BLaER1 treated with 17β-estradiol and CSF1 and Interleukin-3, amounts not matched to agents 10 nM and 100 nM (cell line): ENCODE results near the gene ZNF440.
A peak's percentile ranks its signal among the peaks of the same experiment; 100 is the strongest.
"Not testable (repeated sequence)": the region's sequence is repeated elsewhere in the genome, so short reads cannot be mapped to it uniquely, and the experiment has no call there.

Experiments
- H3K27ac ChIP-seq, 11 experiments: shearing (Covaris generic); formaldehyde crosslinking; 2 replicates each; pipeline ENCODE4 v1.8.1; 2022
- H3K27me3 ChIP-seq, 11 experiments: shearing (Covaris generic); formaldehyde crosslinking; 2 replicates each; pipeline ENCODE4 v1.8.1; 2022
- H3K36me3 ChIP-seq, 11 experiments: shearing (Covaris generic); formaldehyde crosslinking; 2 replicates each; pipeline ENCODE4 v1.8.1; 2022
- H3K4me1 ChIP-seq, 10 experiments: shearing (Covaris generic); formaldehyde crosslinking; 2 replicates each; pipeline ENCODE4 v1.8.1; 2022
- H3K4me2 ChIP-seq, 11 experiments: shearing (Covaris generic); formaldehyde crosslinking; 2 replicates each; pipeline ENCODE4 v1.8.1; 2022
- H3K4me3 ChIP-seq, 10 experiments: shearing (Covaris generic); formaldehyde crosslinking; 2 replicates each; pipeline ENCODE4 v1.8.1; 2022
- H3K9ac ChIP-seq, 11 experiments: shearing (Covaris generic); formaldehyde crosslinking; 2 replicates each; pipeline ENCODE4 v1.8.1; 2022
- H3K9me3 ChIP-seq, 11 experiments: shearing (Covaris generic); formaldehyde crosslinking; replicated peaks in 1 of 11; 2 replicates each; pipeline ENCODE4 v1.8.1; 2022
- H4K20me1 ChIP-seq, 11 experiments: shearing (Covaris generic); formaldehyde crosslinking; 2 replicates each; pipeline ENCODE4 v1.8.1; 2022
- Cebpa-rat ChIP-seq, 11 experiments: shearing (Covaris generic); IDR thresholded peaks; 2 replicates each; pipeline ENCODE4 v1.8.1; 2022

Gene ZNF440

GRCh38 chr19:11868188-11868587 lies 54.1 kb downstream of the ZNF440 start:
- peaks cover 93 to 100% (median 99%) of the 10 kb centered on the region in 11 experiments for H3K36me3 ChIP-seq
- peak overlapping the region; percentile 11 to 45 (median 33); a peak in 18 of 20 replicates for H3K4me3 ChIP-seq
- no peaks in the 10 kb centered on the region for H3K4me1 ChIP-seq
- peaks cover 99 to 100% (median 100%) of the 10 kb centered on the region in 11 experiments for H3K9me3 ChIP-seq
- H3K4me2 ChIP-seq: no peak overlapping the region
- no peak for TF ChIP-seq Cebpa-rat (IDR thresholded peaks at IDR 0.05)
- H3K27me3 ChIP-seq: no peaks in the 10 kb centered on the region
- no peaks in the 10 kb centered on the region for H4K20me1 ChIP-seq
- H3K27ac ChIP-seq: no peak overlapping the region
- H3K9ac ChIP-seq: no peak overlapping the region

- peaks cover 0 to 4% (median under 1%) of the 10 kb centered on the region in 10 experiments; a peak in 7 of 20 replicates for H3K4me1 ChIP-seq
- no peak overlapping the region for H3K4me2 ChIP-seq
- no peaks in the 10 kb centered on the region for H3K27me3 ChIP-seq
- no peak for TF ChIP-seq Cebpa-rat (IDR thresholded peaks at IDR 0.05)
- H3K9me3 ChIP-seq: peaks cover 55 to 60% (median 57%) of the 10 kb centered on the region in 11 experiments
- no peak overlapping the region for H3K4me3 ChIP-seq
- peaks cover 49 to 59% (median 55%) of the 10 kb centered on the region in 11 experiments for H3K36me3 ChIP-seq
- H4K20me1 ChIP-seq: no peaks in the 10 kb centered on the region; a peak in 1 of 22 replicates
- no peak overlapping the region for H3K9ac ChIP-seq
- H3K27ac ChIP-seq: no peak overlapping the region
Observed at GRCh38 chr19:11872624-11873023, 58.6 kb downstream of the ZNF440 start.

- no peaks in the 10 kb centered on the region for H3K27me3 ChIP-seq
- peaks cover 37 to 47% (median 43%) of the 10 kb centered on the region in 11 experiments for H3K36me3 ChIP-seq
- H3K9me3 ChIP-seq: peaks cover 44 to 51% (median 47%) of the 10 kb centered on the region in 11 experiments
- no peak for TF ChIP-seq Cebpa-rat (IDR thresholded peaks at IDR 0.05)
- no peaks in the 10 kb centered on the region; a peak in 2 of 22 replicates for H4K20me1 ChIP-seq
- H3K9ac ChIP-seq: no peak overlapping the region
- H3K4me3 ChIP-seq: no peak overlapping the region
- H3K4me1 ChIP-seq: peaks cover 0 to 12% (median 2%) of the 10 kb centered on the region in 10 experiments; a peak in 8 of 20 replicates
- H3K4me2 ChIP-seq: no peak overlapping the region
- H3K27ac ChIP-seq: no peak overlapping the region
Observed at GRCh38 chr19:11873762-11874161, 59.7 kb downstream of the ZNF440 start.

- H3K27ac ChIP-seq, H3K36me3 ChIP-seq, H3K9ac ChIP-seq, H3K4me2 ChIP-seq, H4K20me1 ChIP-seq, H3K27me3 ChIP-seq: not testable (repeated sequence)
- peaks cover 21 to 27% (median 24%) of the 10 kb centered on the region in 11 experiments for H3K9me3 ChIP-seq
- peaks cover 0 to 15% (median 2%) of the 10 kb centered on the region in 10 experiments; a peak in 8 of 20 replicates for H3K4me1 ChIP-seq
- peak overlapping the region in 1 of 10 experiments; percentile 28; a peak in 1 of 20 replicates for H3K4me3 ChIP-seq
Observed at GRCh38 chr19:11879687-11880266, 65.7 kb downstream of the ZNF440 start.

- no peaks in the 10 kb centered on the region; a peak in 1 of 22 replicates for H3K36me3 ChIP-seq
- H3K4me1 ChIP-seq: peaks cover 0 to 15% (median 2%) of the 10 kb centered on the region in 10 experiments; a peak in 8 of 20 replicates
- H4K20me1 ChIP-seq: no peaks in the 10 kb centered on the region; a peak in 2 of 22 replicates
- no peak overlapping the region for H3K4me2 ChIP-seq
- no peak for TF ChIP-seq Cebpa-rat (IDR thresholded peaks at IDR 0.05)
- H3K27ac ChIP-seq: no peak overlapping the region
- H3K9ac ChIP-seq: no peak overlapping the region
- H3K27me3 ChIP-seq: no peaks in the 10 kb centered on the region
- no peak overlapping the region for H3K4me3 ChIP-seq
- H3K9me3 ChIP-seq: peaks cover 21 to 31% (median 25%) of the 10 kb centered on the region in 11 experiments
Observed at GRCh38 chr19:11880598-11880997, 66.5 kb downstream of the ZNF440 start.

- Histone ChIP-seq H3K4me3 (no peak overlapping the region), H4K20me1 (no peaks in the 10 kb centered on the region; a peak in 2 of 22 replicates), H3K27me3 (no peaks in the 10 kb centered on the region), H3K4me2 (peak overlapping the region in 2 of 11 experiments; percentile 23 to 50; a peak in 1 of 22 replicates), H3K36me3 (no peaks in the 10 kb centered on the region; a peak in 1 of 22 replicates), H3K9ac (no peak overlapping the region), H3K9me3 (peaks cover 23 to 38% (median 27%) of the 10 kb centered on the region in 11 experiments), H3K4me1 (peaks cover 0 to 15% (median 2%) of the 10 kb centered on the region in 10 experiments; a peak in 8 of 20 replicates), H3K27ac (no peak overlapping the region)
- no peak for TF ChIP-seq Cebpa-rat (IDR thresholded peaks at IDR 0.05)
Observed at GRCh38 chr19:11881151-11881800, 67.2 kb downstream of the ZNF440 start.

GRCh38 chr19:11882606-11883005 lies 68.5 kb downstream of the ZNF440 start:
- H3K27me3 ChIP-seq: no peaks in the 10 kb centered on the region

More at GRCh38 chr19:11882606-11883005, 68.5 kb downstream of the ZNF440 start:
- Histone ChIP-seq H3K9me3 (peaks cover 24 to 45% (median 33%) of the 10 kb centered on the region in 11 experiments), H4K20me1 (no peaks in the 10 kb centered on the region; a peak in 2 of 22 replicates), H3K36me3 (no peaks in the 10 kb centered on the region; a peak in 1 of 22 replicates), H3K4me1 (peaks cover 7 to 19% (median 9%) of the 10 kb centered on the region in 10 experiments; a peak in 16 of 20 replicates), H3K9ac (0 out of 22 replicates have a peak overlapping the region, but pooled peaks of 1 of the 11 experiments have one; percentile 19), H3K4me2 (no peak overlapping the region), H3K4me3 (no peak overlapping the region), H3K27ac (no peak overlapping the region)
- TF ChIP-seq Cebpa-rat (IDR thresholded peaks at IDR 0.05): no peak
